NCI-H146 (cell line): ENCODE data around the gene TUFT1.

ENCODE experiments used
- DNase-seq: peaks from one replicate; lab custom pipeline; 2025; lab: John Stamatoyannopoulos, UW

The TUFT1 gene

DNA sequence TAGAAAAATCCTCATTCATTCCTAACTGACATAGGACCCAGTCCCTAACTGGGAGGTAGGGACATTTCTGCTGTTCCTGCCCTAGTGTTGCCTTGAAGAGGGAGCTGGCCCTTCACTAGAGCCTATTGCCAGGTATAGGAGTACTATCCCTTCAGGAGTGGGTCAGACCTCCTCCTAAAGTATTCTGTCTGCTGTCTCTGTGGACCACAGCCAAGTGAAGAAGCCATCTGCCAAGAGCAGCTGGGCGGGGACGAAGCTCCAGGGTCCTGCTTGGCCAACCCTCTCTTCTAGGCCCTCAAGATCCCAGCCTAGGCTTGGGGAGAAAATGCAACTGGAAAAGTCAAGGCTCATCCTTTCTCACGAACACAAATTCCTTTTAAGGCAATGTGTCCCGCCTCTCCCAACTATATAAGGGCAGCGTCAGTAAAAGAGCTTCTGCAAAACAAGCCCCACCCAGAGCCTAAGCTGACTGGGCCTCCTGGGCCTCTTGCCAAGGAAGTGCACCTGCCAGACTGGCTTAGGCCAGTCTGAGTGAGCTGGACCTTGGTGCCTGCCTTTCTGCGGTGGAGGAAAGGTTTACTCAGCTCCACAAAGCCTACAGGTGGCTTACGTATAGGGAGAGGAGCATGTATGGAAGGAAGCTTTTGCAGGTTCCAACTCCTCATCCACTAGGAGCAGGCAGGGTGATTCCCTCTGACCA, 638 bp upstream of the TUFT1 start:
- DNase-seq: peak; percentile 98

DNA sequence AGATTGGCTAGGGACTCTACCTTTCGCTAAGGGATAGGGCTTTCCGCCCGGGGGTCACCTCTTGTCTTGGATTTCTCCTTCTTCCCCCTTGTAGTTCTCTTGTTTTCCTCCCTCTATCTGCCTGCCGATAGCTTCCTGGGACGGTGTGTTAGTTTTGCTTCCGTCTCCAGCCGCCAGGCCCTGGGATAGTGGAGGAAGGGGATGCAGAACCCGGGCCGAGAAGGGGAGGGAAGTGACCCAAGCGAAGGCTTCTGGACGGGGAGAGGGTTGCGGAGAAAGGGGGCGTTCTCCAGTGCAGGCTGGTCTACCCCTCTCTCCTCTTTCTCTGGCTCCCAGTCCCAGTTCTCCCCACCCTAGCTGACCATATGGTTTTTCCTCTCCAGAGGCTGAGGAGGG, 871 bp downstream of the TUFT1 start:
- DNase-seq: peak; percentile 17

DNA sequence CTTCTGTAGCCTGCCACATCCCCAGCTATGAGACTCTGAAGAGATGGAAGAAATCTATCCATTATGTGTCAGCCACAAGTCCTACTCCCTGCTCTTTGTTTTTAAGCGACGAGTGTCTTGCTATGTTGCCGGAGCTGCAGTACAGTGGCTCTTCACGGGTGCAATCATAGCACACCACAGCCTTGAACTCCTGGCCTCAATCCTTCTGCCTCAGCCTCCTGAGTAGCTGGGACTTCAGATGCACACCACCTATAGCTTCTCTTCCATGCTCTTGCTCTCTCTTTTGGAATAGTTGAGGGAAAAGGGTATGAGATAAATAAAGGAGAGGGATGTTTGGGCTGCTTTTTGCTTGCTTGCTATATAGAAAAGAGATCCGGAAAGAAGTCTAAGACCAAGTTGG, 1.6 kb downstream of the TUFT1 start:
- no peak for DNase-seq

DNA sequence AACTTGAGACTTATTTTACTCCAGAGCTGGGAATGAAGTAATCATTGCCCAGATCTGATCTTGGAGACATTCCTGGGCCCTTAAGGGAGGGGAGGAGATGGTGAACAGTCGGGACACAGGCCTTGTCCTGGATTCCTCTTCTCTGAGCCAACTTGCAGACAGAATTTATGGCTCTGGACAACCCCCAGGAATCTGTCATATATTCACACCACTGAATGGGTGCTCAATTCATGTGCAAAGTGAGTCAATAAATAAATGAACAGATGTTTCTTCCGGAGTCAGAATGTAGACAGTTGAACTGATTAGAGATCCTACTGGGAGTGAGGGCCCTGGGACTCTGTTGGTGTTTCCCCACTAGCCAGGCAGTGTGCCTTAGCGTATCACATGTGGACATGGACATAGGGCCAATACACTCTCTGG, 2.6 kb downstream of the TUFT1 start:
- peak; percentile 33 for DNase-seq

DNA sequence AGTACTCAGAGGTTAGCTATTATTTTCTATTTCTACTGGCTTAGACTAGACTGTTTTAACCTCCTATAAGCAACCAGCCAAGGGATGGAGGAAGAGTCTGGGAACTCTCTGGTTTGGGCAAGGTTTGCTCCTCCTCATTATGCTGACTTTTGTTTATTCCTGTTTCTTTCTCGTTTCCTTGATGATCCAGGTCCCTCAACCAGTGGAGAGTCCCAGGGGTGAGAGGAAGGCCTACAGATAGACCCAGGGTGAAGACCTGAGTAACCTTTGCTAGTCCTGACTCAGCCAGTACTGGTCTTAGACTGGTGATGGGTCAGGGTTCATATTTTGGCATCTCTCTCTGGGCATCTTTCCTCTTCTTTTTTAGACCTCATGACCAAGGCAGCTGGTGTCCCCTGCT, 5.4 kb downstream of the TUFT1 start:
- no peak for DNase-seq

DNA sequence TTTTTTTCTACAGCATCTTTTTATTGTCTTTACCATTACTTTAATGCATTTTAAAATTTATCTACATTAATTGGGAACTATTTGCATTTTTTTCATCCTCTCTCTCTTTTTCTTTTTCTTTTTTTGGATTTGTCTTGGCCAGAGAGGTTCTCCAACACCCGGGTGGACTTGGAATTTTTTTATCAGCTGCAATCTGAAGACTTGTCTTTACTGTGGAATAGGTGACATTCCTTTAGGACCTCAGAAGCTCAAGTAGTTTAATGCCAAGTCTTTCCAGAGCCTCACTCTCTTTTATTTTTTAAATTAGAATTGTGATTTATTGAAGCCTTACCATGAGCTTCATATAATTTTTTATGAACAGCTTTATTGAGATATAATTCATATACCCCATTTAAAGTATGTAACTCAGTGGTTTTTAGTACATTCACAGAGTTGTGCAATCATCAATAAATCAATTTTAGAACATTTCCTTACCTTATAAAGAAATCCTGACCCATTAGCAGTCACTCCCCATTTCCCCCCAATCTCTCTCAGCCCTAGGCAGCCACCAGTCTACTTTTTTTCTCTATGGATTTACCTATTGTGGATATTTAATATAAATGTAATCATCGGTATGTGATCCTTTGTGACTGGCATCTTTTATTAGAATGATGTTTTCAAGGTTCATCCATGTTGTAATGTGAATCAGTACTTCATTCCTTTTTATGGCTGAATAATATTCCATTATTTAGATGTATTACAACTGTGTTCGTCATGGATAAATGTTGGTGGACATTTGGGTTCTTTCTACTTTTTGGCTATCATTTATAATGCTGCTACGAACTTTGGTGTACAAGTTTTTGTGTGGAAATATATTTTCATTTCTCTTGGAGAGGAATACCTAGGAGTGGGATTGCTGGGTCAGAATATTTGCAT, 6.2 kb downstream of the TUFT1 start:
- no peak for DNase-seq

DNA sequence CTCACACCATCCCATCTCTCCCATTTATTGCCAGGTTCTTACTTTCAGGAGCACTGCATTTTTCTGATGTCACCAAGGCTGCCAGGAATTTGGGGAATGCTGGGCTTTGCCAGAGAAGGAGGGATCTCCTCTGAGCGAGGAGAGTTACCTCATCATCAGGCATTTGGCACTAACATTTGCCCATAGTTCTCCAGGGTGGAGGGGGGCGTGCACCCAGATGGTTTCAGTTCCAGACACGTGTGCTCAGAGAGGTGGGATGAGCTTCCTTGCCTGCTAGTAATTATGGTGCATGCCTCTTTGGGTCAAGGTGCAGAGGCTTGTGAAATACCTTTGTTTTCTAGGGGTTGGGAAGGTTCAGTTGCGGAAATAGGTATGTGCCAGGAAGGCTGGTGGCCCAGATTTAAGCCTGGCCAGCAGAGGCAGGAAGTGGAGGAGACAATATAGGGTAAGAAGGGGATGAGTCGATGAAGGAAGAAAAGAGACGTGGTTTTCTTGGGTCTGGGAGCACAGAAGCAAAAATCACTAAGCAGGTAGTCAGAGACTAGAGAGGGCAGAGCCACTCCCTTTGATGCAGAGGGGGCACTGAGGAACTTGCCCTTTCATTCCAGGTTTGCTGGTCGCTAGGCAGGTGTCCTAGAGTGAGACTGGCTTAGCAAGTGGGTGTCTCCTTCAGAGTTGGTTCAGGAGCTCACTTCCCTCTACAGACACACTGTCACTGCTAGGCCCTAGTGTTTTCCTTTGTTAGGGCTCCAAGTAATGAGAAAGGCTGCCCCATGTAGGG, 7.2 kb downstream of the TUFT1 start:
- no peak for DNase-seq

DNA sequence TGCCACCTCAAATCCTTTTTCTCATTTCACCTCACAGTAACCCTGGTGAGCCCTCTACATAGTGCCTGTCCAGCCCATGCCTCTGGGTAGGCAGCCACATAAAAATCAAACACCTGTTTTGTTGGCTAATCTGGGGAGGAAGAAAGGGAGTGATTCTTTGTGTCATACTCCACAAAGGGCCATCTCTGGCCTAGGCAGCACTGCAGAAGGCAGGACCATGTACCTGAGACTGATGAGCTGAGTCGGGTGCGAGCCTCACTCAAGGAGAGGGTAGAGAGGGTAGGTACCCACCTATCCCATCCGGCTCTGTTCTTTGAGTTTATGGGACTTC, 7.8 kb downstream of the TUFT1 start:
- no peak for DNase-seq

DNA sequence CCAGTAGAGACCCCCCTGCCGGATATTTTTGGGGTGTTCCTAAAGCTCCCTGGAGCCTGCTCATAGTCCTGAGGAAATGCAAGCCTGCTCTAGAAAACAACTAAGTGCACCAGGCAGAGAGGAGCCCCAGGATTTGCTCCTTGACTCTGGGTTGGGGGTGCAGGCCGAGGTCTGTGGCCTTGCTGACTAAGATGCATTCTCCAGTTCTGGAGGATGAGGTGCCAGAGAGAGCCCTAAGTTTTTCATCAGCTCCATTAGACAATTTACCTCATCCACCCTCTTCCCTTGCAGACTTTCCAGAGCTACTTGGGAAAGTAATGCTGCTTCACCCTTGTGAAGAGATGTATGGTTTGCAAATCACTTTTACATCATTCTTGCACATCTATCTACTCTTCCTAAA, 9.1 kb downstream of the TUFT1 start:
- DNase-seq: no peak

DNA sequence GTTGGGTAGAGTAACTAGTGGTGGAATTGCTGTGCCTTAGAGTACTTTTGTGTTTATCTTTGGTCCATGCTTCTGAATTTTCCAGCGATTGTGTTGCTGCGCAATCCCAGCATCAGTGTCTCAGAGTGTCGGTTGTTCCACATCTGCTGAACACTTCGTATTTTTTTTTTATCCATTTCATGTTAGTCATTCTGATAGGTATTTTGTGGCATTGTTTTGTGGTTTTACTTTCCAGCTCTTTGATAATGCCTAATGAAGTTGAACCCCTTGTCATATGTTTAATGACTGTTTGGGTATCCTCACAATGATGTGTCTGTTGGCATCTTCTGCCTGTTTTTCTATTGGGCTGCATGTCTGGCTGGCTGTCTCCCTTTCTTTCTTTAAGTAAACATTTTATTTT, 13.6 kb downstream of the TUFT1 start:
- DNase-seq: no peak

DNA sequence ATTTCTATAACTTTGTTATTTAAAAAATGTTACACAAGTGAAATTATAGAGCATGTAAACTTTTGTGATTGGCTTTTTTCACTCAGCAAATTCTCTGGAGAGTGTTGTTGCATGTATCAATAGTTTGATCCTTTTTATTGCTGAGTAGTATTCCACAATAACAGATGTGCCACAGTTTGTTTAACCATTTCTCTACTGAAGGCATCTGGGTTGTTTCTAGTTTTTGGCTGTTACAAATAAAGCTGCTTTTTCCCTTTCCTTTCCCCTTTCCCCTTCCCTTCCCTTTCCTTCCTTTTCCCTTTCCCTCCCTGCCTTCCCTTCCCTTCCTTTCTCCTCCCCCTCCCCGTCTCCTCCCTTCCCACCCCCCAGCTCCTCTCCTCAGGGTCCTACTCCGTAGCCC, 15.9 kb downstream of the TUFT1 start:
- no peak for DNase-seq

DNA sequence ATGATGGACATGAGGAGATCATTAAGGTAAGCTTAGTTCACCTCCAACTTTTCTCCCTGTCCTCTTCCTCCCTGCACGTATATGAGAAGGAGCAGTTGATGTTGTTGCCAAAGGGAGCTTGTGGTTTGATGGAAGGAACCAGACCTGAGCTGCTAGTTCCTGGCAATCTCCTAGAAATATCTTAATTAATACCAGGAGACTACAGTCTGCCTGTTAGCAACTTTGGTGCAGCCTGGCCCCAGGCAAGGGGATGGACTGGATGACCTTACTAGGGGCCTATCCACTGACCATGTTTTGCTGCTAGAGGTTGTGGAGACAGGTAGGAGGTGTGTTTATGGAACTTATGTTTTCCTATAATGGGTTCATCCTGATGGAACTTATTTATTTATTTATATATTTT, 22.6 kb downstream of the TUFT1 start:
- DNase-seq: no peak

DNA sequence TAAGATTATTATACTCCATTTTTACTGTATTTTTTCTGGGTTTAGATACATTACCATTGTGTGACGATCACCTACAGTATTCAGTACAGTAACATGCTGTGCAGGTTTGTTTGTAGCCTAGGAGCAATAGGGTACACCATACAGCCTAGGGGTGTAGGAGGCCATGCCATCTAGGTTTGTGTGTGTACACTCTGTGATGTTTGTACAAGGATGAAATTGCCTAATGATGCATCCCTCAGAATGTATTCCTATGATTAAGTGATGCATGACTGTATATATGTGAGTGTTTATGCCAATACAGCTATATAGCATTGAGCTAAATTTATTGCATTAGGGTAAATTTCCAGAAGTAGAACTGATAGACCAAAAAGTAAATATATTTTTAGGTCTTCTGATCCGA, 23.3 kb downstream of the TUFT1 start:
- DNase-seq: peak; percentile 51

DNA sequence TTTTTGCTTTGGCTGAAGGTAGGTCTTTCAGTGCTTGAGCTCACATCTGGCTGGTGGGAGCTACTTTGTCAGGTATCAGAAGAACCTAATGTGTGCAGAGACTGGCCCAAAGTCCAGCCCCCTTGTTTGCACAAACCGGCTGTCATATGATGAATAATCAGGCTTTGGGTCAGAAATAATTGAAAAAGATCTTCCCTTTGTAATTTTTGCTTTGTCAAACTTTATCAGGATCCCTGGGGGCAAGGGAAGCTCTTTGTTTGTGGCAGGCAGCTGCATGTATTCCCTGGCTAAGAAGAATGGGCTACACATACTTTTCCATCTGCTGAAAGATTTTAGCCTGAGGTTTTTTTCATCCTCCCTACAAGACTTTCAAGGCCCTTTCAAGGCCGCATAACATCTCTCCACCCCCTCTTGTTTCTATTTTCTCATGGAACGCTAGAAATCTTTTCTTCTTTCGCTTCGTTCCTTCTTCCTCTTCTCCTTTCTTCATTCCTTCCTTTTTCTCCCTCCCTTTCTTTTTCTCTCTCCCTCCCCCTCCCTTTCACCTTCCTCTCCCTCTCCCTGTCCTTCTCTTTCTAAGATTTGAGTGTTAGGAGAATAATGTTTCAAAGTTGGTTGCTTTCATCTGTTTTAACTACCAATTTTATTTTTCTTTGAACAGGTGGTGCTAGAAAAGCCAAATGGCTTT, 25.5 kb downstream of the TUFT1 start:
- peak; percentile 93 for DNase-seq

DNA sequence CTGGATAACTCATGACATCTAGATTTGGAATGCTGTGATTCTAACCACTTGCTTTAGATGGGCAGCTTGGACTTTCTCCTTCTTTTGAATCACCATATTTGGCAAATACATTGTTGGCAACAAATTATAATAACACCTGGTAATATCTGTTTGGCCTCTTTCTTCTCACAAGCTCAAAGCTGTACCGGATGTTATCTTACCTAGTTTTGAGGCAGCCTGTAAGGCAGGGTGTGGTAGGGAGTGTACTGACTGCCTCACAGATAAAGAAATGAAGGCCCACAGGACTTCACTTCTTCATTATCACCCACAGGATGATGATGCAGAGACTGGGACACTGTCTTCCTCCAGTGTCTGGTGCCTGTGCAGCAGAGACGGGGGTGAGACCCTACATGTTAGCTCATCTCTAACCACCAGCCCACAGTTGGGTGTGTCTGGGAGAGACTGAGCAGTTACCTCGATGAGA, 28.5 kb downstream of the TUFT1 start:
- no peak for DNase-seq

DNA sequence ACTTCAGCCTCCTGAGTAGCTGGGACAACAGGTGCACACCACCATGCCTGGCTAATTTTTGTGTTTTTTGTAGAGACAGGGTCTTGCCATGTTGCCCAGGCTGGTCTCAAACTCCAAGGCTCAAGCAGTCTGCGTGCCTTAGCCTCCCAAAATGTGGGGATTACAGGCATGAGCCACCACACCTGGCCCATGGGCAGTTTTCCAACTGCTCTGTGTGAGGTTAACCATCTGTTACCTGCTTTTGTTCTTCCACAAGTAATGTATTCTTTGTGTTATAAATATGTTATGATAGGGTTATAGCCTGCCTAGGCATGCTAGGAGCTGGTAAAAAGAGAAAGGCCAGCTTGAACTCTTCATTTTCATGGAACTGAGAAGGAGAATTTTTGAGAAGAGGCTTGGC, 30.7 kb downstream of the TUFT1 start:
- DNase-seq: peak; percentile 82

DNA sequence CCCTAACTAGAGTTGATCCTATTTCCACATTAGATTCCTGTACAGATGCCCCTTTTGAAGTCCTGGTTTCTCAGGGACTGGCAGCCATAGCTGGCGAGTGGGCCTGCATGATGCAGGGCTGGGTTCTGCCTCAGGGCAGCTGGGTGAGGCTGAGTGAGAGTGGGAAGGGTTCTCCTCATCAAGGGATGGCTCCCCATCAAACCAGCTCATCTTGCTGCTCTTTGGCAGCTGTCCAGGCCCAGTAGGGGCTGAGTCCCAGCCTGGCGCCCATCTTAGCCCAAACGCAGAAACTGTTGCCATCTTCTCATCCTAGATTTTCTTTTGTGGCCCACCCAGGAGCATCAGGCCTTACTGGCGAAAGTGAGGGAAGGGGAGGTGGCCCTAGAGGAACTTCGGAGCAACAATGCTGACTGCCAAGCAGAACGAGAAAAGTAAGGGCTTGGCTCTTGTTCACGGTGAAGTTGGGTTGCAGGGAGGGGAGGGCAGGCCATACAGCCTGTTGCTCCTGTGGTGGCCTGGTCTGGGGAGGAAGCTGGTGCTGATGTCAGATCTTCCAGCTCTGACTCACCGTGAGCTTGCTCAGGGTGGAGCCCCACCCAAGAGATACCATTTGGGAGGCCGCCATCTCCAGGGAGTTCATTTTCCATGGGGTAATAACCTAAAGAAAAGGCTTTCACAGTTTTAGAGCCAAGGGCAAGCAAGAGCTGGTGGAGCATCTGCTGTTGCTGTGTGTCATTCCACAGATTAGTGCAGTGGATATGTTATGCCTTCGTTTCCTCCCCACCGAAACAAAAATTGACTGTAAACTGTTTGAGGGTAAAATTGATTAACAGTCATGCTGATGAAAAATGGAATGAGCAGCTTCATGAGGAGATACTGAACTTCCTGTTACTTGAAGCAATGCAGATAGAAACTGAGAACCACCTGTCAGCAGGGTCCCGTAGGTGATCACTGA, 34.7 kb downstream of the TUFT1 start:
- DNase-seq: no peak

DNA sequence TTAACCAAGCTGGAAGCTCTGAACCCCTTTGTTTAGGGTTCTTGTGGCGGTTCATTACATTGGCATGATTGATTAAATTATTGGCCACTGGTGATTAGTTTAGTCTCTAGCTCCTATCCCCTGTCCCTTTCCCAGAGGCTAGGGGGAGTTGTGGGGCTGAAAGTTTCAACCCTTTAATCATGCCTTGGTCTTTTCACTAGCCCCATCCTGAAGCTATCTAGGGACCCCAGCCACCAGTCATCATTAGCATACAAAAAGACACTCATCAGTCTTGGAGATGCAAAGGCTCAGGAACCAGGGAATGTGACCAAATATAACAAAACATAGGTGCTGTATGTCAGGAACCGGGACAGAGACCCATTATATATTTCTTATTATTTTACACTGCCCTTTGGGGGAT, 37.1 kb downstream of the TUFT1 start:
- no peak for DNase-seq

DNA sequence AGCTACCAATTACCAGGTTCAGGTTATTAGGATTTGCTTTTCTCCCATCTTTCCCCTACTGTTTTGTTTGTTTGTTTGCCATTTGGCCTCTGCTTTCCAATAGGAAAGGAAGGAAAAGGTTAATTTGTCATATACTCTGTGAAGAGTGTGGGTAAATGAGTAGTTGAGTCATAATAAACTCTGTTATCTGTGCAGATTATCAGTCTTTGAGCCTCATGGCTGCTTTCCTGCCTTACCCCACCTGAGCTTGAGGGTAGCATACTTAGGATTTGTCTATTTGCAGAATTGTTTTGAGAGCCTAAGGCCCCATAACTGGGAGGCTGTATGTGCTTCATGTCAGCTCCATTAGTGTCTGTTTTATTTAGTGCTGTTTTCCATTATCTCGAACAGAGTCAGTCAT, 38.8 kb downstream of the TUFT1 start:
- no peak for DNase-seq

DNA sequence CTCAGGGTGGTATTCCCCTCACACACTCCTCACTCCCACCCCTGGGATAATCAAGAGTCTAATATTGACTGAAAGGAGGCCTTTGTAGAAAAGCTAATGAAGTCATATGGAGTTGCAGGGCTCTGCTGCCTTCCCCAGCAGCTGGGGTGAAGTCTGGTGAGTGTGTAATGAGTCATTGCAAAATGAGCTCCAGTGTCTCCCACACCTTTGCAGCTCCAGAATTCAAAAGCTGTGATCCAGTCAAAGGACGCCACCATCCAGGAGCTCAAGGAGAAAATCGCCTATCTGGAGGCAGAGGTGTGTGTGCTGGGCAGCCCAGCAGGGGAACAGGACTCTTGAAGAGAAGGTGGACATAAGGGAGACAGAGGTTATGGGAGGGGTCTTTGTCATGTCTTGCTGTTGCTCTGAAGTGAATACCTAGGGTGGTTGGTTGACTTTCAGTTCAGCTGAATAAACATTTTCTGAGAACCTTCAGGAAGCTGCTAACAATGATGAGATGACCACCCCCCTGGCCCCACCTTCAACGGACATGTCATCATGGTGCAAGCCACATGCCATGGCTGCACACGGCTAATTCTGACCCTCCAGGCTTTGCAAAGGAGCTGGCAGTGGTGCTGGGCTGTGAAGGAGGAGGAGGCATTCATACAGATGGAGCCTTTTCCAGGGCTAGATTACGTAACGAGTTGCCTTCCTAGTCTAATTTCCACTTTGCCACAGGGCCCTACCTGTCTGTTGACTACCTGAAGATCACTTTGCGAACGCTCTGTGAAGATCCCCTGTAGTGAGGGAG, 39.5 kb downstream of the TUFT1 start:
- DNase-seq: no peak
